ENCODE data around the gene TMEM223.
"Not testable (repeated sequence)": the region's sequence is repeated elsewhere in the genome, so short reads cannot be mapped to it uniquely, and the experiment has no call there.

The TMEM223 gene

DNA sequence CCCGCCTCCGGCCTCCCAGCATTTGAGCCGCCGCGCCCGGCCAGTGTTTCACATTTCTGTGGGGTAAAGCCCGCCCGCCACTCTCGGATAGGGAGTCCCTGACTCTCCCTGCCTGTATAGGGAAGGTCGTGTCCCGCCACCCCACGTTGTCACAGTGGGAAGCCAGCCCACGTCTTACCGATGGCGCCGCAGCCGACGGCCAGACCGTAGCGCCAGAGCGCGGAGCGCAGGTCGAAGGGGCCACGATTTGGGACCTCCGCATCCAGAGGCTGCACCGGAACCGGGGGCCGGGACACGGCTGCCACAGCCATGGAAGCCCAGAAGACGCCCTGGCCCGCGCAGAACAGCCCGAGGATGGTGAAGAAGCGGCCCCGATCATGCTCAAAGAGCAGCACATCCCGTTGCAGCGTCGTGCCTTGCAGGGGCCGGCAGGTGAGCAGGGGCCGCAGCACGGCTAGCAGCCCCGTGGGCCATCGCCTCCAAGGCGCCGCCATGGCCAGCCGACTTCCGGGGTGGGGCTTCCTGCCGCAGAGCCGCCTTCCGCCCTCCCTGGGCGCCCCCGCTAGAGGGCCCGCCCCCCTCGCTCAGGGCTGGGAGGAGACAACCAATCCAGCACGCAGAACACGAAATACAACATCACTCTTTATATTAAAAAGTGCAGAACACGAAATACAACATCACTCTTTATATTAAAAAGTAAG, at the start of gene TMEM223:
TSS of gene TMEM223 (minus strand) at position 506 of the 701 bp plus-strand sequence. CDS start at position 494, 12 bp downstream.
- DNase-seq, result peak; percentile 94

- peak; percentile 62 for DNase-seq
Measured at GRCh38 chr11:62840721-62841360, 49.0 kb upstream of the TMEM223 start.

DNA sequence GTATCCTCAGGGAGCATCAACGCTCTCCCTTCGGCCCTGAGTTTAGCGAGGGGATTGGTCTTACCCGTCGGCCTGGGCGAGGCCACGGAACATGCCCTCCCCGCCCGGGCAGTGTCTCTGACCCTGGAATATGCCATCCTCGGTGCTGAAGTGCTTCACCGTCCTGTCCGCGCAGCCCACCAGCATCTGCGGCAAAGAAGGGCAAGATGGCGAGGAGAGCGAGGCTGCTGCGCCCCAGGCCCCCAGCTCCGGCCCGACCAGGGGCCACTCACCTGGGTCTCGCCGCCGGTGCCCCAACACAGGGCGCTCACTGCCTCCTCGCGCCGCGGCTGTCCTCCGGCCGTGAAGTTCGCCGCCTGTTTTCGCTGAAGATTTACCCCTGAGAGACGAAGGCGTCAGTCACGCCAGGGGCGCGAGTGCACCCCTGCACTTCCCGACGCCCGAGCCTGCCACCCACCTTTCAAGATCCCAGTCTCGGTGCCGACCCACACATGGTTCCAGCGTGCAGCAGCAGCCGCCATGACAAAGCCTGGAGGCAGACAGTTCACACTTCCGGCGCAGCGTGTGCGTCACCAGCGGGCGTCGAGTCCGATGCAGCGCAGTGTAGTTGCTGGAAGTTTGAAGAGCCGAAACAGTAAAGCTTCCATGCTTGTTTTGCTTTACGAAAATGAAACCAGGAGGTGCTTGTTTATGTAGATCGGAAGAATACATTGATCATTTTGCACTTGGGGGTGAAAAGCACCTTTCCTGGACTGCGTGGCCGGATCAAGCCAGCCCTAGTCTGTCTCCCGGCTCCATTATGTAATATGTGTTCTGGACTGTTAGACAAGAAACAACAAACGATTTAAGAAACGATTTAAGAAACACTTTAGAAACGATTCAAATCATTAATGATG, 47.5 kb upstream of the TMEM223 start, which contains the start of gene WDR74:
TSS of gene WDR74 (minus strand) at position 541 of the 896 bp plus-strand sequence. CDS start at position 521, 20 bp downstream.
- DNase-seq, result peak; percentile 97

- no peak for DNase-seq
Measured at GRCh38 chr11:62835336-62835735, 43.5 kb upstream of the TMEM223 start.

DNA sequence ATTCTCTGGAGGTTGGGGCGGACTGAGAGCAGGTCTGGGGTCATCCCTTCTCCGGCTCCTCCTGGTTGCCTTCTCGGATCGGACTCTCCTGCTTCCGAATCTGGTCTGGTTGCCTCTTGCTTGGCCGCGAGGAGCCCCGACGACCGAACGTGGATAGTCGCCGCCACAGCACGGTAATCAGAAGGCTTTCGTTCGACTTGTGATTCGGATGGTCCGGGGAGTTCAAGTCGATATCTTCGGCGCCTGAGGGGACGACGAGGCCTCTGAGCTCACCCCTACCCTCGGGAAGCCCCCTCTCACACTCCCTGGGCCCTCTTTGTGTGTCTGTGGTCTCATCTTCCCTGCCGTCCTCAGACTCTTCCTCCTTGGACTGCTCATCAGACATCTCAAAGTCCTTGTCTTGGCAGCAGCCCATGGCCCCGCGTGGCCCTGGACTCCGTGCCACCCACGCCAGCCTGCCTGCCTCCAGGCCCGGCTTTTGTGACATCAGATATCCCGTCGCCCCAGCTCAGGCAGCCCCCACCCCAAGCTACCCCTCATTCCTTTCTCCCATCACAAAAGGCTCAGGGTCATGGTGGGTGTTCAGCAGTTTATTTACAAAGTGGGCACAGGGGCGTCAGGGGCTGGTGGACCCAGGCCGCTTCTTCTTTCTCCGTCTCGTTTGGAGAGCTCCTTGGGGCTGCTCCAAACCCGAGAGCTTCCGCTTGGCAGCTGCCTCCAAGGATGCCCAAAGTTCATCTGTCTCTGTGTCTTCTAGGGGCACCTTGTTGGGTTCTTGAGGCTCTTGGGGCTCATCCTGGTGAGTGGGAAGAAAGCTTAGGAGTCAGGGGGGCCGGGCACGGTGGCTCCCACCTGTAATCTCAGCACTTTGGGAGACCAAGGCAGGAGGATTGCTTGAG, 40.8 kb upstream of the TMEM223 start, which contains the start of gene TEX54:
TSS of gene TEX54 (minus strand) at position 506 of the 899 bp plus-strand sequence.
- DNase-seq, result peak; percentile 48

DNA sequence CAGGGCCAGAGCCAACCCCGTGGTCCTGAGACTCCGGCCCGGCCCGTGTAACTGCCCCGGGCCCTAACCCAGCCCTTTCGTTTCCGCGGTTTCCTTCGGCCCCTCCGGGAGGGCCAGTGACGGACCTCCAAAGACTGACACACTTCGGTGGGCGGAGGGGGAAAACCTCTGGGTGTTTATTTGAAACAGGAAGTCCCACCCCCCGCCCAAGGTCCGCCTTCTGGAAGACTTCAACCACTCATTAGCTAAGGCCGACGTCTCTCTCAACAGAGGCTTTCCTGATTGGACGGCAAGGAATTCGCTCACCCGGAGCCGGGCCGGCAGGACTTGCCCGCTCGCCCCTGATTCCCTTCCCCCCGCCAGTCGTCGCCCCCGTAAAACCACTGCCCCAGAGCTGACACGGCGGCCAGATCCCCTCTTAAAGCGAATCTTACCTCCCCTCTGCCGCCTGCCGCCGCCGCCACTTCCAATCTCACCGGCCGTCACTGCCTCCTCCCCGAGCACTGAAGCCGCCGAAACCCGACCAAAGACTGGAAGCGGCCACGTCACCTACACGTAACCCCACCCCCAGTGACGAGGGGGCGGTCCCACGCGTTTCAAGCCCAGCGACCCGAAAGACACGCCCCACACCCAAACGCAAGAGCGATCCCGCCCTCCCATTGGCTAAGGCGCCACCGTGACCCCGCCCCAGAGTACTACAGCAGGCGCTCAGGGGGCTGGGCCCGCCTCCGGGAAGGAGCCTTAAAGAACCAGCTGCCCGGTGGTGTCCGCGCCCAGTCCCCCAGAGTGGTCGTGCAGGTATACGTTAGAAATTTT, 39.9 kb upstream of the TMEM223 start, which contains the start of gene STX5:
TSS of gene STX5 (minus strand) at position 532 of the 816 bp plus-strand sequence. CDS start 808 bp downstream, outside the sequence.
- peak; percentile 99 for DNase-seq

- no peak for DNase-seq
Measured at GRCh38 chr11:62830904-62831519, 39.2 kb upstream of the TMEM223 start.

- DNase-seq, result not testable (repeated sequence)
Measured at GRCh38 chr11:62828130-62828529, 36.3 kb upstream of the TMEM223 start.

DNA sequence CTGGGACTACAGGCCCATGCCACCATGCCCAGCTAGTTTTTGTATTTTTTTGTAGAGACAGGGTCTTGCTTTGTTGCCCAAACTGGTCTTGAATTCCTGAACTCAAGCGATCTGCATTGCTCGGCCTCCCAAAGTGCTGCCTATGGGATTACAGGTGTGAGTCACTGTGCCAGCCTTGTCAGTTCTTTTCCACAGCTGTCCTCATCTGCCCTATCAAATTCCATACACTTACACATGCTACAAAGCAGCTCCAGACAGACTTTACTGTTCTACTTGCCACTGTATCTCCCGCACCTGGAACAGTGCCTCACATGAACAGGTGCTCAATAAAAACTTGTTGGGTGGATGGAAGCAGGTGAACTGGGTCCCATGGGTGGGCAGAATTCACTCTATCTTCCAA, 31.9 kb upstream of the TMEM223 start:
- no peak for DNase-seq

DNA sequence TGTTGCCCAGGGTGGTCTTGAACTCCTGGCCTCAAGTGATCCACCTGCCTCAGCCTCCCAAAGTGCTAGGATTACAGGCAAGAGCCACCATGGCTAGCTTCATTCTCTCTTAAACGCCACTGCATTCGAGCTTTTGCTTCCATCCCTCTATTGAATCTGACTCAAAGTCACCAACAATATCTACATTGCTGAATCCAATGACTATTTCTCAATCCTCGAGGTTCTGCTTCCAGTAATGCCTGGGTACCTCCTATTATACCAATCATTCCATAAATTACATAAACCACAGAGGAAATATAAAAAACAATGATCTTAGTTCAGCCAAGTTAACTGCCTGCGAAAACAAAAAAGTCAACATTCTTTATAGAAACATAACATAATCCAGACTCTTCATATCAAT, 25.3 kb upstream of the TMEM223 start:
- DNase-seq, result no peak

- DNase-seq, result no peak
Measured at GRCh38 chr11:62816557-62816956, 24.8 kb upstream of the TMEM223 start.

- no peak for DNase-seq
Measured at GRCh38 chr11:62811659-62812058, 19.9 kb upstream of the TMEM223 start.

- DNase-seq, result no peak
Measured at GRCh38 chr11:62810748-62811147, 18.9 kb upstream of the TMEM223 start.

DNA sequence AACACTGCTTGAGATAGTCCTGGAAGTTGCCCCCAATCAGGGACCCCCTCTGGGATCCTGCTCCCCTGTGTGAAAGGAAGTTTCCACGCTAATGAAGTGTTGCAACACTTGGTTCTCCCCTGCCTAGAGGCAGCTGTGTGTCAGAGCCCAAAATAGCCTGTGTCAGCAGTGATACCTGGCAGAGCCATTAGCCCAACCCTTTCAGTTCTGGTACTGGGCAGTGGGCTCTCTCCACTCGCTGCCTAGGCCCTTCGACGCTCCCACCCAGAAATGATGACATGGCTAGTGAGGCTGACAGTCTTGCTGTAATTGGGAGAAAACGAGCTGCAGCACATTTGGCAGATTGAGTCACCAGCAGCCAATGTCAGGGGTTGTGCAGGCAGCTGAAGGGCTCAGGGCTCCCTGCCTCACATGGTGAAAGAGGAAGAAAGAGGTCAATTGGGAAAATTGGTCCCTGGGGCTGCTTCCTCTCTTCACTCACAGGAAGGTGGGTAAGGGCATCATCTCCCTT, 14.9 kb upstream of the TMEM223 start:
- DNase-seq, result no peak

- DNase-seq, result no peak
Measured at GRCh38 chr11:62805961-62806441, 14.2 kb upstream of the TMEM223 start.

DNA sequence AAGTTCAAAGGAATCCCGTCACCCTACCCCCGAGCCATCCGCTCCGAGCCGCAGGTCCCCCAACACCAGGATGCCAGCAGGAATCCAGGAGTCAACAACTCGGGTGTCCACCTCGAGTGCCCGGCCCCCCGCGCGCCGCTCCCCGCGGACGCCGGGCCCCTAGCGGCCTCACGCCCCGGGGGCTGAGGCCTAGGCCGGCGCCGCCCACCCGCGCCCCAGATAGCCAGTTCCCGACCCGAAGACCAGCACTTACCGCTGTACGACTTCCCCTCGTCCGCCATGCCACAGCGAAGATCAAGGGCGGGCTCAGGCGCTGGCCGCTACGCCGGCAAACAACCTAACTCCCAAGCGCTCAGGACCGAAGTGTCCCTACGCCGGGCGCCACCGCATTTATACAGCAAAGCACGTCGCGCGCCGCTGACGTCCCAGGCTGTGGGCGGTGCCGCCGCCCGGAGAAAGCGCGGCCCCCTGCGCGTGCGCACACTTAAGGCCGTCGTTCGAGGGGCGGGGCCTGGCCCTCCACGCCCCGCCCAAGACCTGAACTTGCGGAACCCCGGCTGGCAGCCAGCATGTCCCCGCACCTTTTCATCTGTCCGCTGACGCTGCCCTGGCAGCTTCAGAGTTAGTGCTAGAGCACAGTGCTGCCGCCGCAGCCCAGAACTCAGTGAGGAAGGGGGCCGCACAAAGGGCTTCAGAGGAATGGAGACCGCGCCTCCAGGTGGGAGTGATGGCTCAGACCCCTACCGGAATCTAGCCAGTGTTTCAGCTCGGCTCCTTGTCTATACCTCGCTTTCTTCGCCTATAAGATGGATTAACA, 13.5 kb upstream of the TMEM223 start, which contains the start of gene NXF1:
TSS of gene NXF1 (minus strand) at position 365 of the 817 bp plus-strand sequence. CDS start at position 281, 84 bp downstream.
- DNase-seq, result peak; percentile 95

DNA sequence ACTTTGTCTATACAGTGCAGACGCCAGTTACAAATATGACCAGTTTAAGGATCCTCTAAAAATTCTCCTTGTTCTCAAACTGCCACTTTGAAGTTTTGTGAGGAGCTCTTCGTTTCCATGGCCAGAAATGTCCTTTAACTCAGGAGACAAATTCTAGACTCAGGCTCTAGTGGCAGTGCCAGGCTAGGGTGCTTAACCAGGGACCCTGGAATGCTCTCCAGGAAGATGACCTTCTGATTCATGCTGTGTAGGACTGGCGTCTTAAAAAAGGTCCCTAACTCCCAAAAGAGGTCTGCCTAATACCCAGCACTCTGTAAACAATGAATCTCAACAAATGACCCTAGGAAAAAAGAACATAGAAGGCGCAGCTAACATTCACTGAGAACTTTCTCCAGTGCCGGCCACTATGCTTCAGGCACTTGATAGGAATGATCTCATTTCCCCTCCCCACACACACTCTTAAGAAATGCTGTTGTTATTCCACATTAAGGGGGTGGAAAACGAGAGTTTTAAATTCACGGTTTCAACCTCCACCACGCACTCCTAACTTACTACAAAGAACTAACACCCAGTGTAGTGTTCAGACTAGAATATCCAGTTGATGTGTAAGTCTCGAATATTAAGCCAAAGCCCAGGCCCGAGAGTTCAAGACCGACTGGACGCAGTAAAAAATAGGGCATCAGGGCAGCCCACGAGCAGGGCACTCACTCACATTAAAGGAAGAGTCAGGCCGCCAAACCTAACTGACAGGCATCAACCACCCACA, 12.7 kb upstream of the TMEM223 start:
- DNase-seq, result no peak

DNA sequence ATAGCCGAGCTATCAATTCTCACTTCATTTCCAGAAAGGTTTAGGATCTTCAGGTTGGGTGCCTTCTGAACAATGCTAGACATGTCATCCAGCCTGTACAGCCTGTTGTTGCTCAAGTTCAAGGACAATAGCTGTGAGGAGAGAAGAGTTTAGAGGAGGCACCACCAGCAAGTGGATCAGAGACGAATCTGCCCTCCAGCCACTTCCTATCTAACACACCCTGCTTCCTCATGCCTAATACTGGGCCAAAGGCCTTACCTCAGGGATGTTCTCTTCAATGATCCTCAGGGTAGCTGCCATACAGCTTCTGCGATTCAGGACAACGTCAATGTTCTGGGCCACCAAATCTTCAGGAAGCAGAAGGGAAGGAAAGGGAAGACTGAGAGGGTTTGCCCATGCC, 9.3 kb upstream of the TMEM223 start:
- DNase-seq, result no peak
